Stimulated activated naive CD8-positive, alpha-beta T cell treated with anti-CD3 and anti-CD28 coated beads, Interleukin-15, amount 100 ng/mL, for 72 hours (primary cell): ENCODE results near the gene SSH2.

Source experiments
- ATAC-seq: fragments of 150-1000 bp; cut with Tn5 transposase; 2 replicates; pipeline ENCODE4 v1.10.0; 2021; ENCODE audit warnings: mild to moderate bottlenecking, moderate library complexity
- DNase-seq, 2 donors: peaks; one replicate each; pipeline ENCODE4 v3.0.0; 2021 to 2022
- H3K27ac Mint-ChIP-seq, 2 donors: one replicate each; pipeline ENCODE4 v1.8.0; 2022; ENCODE audit warnings: mild to moderate bottlenecking in 2 of 2, mixed read lengths in 2 of 2, moderate library complexity in 2 of 2
- H3K27me3 Mint-ChIP-seq: one replicate; pipeline ENCODE4 v1.8.0; 2022; ENCODE audit warnings: mixed read lengths
- H3K4me1 Mint-ChIP-seq: one replicate; pipeline ENCODE4 v1.8.0; 2022; ENCODE audit warnings: mild to moderate bottlenecking, mixed read lengths
- H3K4me3 Mint-ChIP-seq, 2 donors: one replicate each; pipeline ENCODE4 v1.8.0; 2022; ENCODE audit warnings: mild to moderate bottlenecking in 2 of 2, mixed read lengths in 2 of 2, moderate library complexity in 1 of 2
- H3K9me3 Mint-ChIP-seq, 2 donors: one replicate each; pipeline ENCODE4 v1.8.0; 2022; ENCODE audit warnings: mixed read lengths in 2 of 2

SSH2 gene

DNA sequence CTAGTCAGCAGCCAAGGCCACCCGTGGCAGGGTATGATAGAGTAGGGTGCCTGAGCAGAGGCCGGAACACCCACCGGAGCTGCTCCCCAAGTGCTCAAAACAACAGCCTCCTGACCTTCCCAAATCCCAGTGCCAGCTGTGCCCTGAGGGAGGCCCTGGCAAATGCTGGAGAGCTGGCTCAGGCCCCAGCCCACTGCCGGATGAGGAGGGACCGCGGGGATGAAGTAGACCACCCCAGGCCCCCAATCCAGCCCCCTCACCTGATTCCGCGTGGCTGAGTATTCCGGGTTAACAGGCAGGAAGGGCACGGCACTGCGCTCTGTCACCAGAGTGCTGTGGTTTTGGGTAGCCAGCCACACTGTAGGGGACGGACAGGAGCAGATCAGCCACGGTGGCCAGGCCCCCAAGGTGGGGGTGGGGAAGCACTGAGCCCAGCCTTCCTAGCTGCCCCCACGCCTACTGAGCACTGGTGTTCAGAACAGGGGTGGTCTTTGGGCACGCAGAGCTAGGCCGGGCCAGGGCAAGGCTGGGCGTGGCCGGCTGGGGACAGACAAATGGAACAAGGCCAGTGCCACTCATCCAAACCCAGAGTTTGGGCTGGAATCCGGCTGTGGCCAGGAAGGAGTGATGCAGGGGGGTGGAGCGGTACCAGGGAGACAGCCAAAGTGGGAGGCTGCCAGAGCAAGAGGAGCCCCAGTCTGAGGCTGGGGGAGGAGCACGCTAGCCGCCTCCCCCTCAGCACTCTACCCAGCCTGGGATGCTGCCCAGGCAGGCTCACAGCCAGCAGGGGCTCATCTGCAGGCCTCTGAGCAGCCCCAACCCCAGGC, 352.4 kb downstream of the SSH2 start:
- no peak overlapping the region for H3K4me3 Mint-ChIP-seq
- no peak for ATAC-seq
- peak overlapping the region; percentile 52 to 92 for H3K27ac Mint-ChIP-seq
- H3K9me3 Mint-ChIP-seq, result no peaks in the 10 kb centered on the region
- DNase-seq, result no peak
- peaks cover 43% of the 10 kb centered on the region for H3K4me1 Mint-ChIP-seq
- no peaks in the 10 kb centered on the region for H3K27me3 Mint-ChIP-seq

DNA sequence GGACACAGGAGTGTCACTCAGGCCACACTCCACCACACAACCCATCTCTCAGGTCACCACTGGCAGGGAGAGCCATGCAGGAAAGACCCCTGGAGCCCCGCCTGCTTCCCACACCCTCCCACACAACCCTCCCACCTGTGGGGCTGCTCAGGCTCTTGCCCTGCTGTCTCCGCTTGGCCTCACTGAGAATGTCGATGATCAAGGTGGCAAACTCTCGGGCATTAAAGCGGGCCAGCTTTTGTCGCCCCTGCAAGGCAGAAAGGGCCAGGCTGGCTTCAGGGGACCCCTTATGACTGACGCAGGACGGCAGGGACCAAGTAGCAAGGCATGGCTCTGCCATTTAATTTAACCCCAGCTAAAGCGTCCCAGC, 353.0 kb downstream of the SSH2 start:
- ATAC-seq, result no peak
- Mint-ChIP-seq H3K27me3 (no peaks in the 10 kb centered on the region), H3K4me1 (peaks cover 43% of the 10 kb centered on the region), H3K9me3 (no peaks in the 10 kb centered on the region), H3K27ac (no peak overlapping the region), H3K4me3 (no peak overlapping the region)
- no peak for DNase-seq

DNA sequence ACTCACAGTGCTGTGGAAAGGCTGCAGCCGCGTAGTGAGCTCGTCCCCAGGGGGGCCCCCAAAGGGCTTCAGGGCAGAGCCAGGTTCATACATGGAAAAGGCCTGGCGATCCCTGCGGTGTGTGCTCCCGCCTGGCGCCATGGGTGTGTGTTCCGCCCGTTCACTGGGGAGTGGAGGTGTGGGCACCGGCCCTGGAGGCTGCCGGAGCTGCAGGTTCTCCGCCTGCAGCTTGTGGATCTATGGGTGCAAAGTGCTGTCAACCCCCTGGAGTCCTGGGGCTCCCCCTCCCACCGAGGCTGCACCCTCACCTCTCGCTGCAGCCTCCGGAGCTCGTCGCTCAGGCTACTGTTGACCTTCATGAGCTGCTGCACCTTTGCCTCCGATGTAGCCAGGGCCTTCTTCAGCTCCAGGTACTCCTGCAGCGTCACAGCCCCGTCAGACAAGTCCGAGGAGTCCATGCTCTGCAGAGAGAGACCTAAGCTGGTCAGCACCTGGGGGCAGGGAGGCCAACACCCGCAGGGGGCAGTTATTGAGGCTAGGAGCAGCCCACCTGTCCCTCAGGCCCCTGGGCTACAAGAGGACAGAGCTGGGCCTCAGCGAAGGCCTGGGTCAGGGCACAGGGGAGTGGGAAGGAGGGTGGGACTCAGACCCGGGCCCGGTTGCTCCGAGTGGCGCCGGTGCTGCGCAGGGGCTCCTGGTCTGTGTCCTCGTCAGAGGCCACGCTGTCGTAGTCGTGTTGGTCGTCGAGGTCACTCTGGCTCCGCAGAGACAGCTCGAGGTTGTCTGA, 353.6 kb downstream of the SSH2 start:
- no peak for ATAC-seq
- Mint-ChIP-seq H3K4me3 (no peak overlapping the region), H3K27me3 (no peaks in the 10 kb centered on the region), H3K4me1 (peaks cover 39% of the 10 kb centered on the region), H3K27ac (no peak overlapping the region), H3K9me3 (no peaks in the 10 kb centered on the region)
- no peak for DNase-seq
